Fibroblast of pulmonary artery (primary cell): ENCODE data around the gene CTTN.

ENCODE experiments used
- DNase-seq: peaks from one replicate; pipeline ENCODE4 v3.0.0-alpha.2; 2010; ENCODE audit warnings: low read depth
- H3K4me3 ChIP-seq: replicated peaks from 2 replicates; pipeline ENCODE4 v1.5.1; 2011; ENCODE audit warnings: low read depth, mild to moderate bottlenecking, control low read depth, low read length, moderate library complexity
- TF ChIP-seq, protein P1 (sequence below): IDR thresholded peaks from 2 replicates; pipeline ENCODE4 v1.5.1; 2011; ENCODE audit warnings: mild to moderate bottlenecking, control low read depth, low read length, inconsistent platforms; ENCODE audit errors: missing control alignments

The CTTN gene

DNA sequence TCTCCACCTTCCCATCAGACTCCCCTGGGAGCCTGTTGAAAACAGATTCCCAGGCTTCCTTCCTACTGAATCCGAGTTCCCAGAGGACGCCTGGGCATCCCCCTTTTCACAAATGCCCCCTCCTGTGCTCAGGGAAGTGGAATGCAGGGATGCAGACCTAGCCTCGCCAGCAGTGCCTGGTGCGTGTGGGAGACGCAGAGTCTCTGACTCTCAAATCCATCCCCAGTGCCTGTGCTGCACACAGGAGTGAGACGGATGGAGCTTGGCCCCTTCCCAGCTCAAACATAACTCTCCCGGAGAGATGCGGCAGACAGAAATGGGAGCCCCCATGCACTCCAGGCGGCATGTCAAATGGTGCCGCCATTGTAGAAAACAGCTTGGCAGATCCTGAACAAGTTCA is 62.6 kb downstream of the CTTN start:
- no peak for DNase-seq
- TF ChIP-seq, protein P1, sequence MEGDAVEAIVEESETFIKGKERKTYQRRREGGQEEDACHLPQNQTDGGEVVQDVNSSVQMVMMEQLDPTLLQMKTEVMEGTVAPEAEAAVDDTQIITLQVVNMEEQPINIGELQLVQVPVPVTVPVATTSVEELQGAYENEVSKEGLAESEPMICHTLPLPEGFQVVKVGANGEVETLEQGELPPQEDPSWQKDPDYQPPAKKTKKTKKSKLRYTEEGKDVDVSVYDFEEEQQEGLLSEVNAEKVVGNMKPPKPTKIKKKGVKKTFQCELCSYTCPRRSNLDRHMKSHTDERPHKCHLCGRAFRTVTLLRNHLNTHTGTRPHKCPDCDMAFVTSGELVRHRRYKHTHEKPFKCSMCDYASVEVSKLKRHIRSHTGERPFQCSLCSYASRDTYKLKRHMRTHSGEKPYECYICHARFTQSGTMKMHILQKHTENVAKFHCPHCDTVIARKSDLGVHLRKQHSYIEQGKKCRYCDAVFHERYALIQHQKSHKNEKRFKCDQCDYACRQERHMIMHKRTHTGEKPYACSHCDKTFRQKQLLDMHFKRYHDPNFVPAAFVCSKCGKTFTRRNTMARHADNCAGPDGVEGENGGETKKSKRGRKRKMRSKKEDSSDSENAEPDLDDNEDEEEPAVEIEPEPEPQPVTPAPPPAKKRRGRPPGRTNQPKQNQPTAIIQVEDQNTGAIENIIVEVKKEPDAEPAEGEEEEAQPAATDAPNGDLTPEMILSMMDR, result no peak
- H3K4me3 ChIP-seq, result no peak overlapping the region

DNA sequence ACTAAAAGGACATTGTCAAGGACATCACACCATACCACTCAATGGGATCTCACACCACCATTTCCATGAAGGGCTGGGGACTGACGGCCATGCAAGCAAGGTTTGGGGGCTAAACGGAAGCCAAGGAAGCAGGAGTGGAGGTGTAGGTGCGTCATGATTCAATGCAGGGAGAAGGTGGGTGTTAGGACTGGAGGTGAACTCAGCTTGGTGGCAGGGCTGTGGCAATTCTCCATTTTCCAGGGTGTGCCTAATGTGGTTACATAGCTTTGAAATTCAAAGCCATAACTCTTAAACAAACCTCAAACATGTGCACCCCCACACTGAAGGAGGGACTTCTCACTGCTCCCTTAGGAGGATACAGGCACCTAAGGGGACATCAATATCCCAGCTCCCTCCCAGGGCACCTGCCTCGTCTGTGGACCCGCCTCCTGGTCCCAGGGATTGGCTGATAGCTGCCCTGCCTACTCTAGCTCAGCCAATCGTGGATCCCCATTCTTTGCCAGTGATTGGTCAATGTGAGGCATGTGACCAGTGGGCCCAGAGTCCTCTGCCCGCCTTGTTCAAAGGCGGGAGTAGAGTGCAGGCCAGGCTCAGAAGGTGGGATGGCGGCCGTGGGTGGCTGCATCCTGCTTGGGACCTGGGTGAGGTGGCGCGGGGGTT is 64.6 kb downstream of the CTTN start:
- TF ChIP-seq, protein P1, result no peak
- no peak for DNase-seq
- H3K4me3 ChIP-seq, result no peak overlapping the region

DNA sequence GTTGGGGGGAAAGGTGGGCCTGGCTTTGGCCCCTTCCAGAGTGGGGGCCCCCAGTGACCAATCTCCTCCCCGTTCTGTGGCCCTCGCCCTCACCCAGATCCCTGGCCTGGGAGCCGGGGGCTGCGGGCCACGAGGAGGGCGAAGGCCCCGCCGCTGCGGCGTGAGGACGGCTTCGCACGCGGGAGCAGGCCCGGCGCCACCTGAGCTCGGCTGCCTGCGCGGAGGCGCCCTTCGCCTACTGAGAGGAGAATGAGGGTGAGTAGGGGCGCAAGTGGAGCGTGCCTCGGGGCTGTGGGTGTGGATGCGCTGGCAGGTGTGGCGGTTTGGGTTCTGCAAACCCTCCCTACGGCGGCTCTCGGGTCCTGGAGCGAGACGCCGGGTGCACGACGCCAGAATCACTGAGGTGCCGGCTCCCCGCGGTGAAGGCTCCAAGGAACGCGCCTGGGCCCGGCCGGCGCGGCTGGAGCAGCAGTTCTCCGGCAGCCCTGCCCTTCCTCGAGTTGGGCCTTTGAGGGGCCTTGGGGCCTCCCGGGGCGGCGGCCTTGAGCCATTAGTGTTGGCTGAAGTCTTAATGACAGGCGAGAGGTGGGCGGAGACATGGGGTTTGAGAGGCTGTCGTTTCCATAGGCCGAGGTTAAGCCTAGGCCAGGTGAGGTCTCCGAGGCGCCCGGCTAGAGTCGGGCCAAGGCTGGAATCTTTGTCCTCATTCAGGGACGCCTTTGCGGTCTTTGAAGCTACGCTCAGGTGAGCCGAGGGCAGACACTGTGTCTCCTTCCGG is 65.3 kb downstream of the CTTN start:
- no peak for DNase-seq
- no peak overlapping the region for H3K4me3 ChIP-seq
- TF ChIP-seq, protein P1, result no peak

DNA sequence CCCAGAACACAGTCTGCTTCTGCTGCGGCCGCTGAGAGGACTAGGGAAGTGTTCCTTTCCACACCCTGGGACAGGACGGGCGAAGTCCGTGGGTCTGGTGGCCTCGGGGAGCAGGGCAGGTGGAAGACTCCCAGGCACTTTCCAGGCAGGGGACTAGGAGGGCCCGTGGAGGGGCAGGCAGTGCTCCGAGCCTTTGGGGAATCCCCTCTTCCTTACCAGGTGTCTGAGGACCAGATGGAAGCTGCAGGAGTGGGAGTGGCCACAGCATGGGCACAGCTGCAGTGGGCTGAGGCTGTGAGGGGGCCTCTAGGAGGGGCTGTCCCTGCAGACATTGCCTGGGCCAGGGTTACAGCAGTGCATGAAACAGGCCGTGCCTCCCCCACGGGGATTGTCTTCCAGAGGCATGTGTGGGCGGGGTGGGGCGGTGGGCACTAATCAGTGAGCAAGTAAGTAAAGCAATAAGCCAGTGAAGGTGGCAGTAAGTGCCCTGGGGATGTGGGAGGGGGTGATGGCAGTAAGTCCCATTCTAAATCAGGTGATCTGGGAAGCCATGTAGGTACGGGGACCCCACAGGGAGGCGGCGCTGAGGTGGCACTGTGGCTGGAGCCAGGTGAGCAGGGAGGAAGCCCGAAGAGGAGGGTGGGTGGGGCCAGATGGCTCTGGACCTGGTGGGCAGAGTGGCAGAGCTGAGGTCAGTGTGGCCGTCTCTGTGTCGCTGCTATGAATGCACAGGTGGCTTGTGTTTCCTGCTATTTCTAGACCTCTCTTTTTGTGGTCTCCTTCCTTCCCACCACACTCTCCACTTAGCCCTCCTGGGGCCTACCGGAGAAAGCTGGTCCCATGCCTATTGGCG is 66.4 kb downstream of the CTTN start:
- DNase-seq, result no peak
- TF ChIP-seq, protein P1, result no peak
- H3K4me3 ChIP-seq, result no peak overlapping the region

DNA sequence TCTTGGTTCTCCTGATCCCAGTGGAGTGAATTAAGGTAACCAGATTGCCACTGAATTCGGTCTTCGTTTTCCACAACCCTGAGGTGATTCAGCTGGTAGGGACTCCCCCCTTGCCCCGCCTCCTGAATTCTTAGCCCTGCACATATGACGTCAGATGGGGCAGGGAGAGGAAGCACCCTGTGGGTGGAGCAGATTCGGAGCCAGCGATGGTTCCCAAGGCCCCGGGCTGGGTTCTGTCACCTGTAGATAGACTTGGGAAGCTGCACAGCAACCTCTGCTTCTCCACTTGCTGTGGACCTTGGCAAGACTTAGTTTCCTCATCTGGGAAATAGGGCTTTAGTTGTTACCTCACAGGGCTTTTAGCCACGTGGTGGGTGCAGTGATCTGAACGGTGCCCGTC is 67.8 kb downstream of the CTTN start:
- no peak for DNase-seq
- TF ChIP-seq, protein P1, result no peak
- no peak overlapping the region for H3K4me3 ChIP-seq

DNA sequence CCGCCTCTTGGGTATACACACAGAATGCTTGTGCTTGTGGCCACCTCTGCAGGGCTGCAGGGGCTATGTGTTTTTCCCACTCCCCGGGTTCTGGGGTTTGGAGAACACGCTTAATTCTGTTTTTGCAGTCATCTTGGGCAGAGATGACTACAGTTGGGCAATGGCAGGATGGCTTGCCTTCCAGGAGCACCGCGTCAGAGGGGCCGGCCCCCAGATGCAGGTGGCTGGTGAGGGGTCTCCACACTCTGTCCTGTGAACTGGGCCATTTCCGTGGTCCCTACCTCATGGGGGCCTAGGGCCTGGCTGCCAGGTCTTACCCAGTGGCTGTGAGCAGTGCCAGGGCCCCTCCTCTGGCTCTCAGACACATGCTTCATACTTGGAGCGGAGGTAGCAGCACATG is 68.3 kb downstream of the CTTN start:
- TF ChIP-seq, protein P1, result no peak
- H3K4me3 ChIP-seq, result no peak overlapping the region

More for the DNA sequence above, 68.3 kb downstream of the CTTN start:
- DNase-seq, result no peak
